SK-N-SH (cell line): Measurements from ENCODE around the gene TMEM150A. TPM values are rescaled to one million over a fixed set of nuclear protein-coding genes. Genes with fewer than 3 reads are reported as not detected.

Source experiments
- CTCF ChIA-PET: fragments of 300-600, 350-600 bp; formaldehyde crosslinking; extraction: SDS; loops from one replicate; lab custom pipeline; 2021; lab: Yijun Ruan, JAX
- POLR2A ChIA-PET: fragments of 350-600 bp; sonication (Branson Sonifier 250); formaldehyde crosslinking; extraction: SDS; loops from one replicate; lab custom pipeline; 2020; ENCODE audit warnings: antibody characterized with exemption, inconsistent platforms; lab: Yijun Ruan, JAX
- DNase-seq: peaks from one replicate; pipeline ENCODE4 v3.0.0; 2012
- H2AFZ ChIP-seq: fragments of 200-600 bp; sonication (generic); 2 replicates; pipeline ENCODE4 v1.8.1; 2016; ENCODE audit warnings: antibody characterized with exemption, mild to moderate bottlenecking, low read depth
- H3F3A ChIP-seq: fragments of 200-600 bp; sonication (generic); replicated peaks from 2 replicates; pipeline ENCODE3; 2016; ENCODE audit warnings: antibody characterized with exemption, mild to moderate bottlenecking; ENCODE audit not compliant: insufficient read depth
- H3K27ac ChIP-seq, 2 experiments: fragments of 200-500 bp in 1 of 2; fragments of 200-600 bp in 1 of 2; sonication (Bioruptor generic) in 1 of 2; sonication (generic), shearing (Covaris generic) in 1 of 2; 2 replicates each; pipeline versions ENCODE4 v1.5.1 to v1.6.1; 2014 to 2016; ENCODE audit warnings: low read depth in 2 of 2, inconsistent platforms in 1 of 2, low read length in 1 of 2, mild to moderate bottlenecking in 1 of 2, mixed read lengths in 1 of 2
- H3K27me3 ChIP-seq: fragments of 200-600 bp; sonication (generic), shearing (Covaris generic); 2 replicates; pipeline ENCODE4 v1.6.1; 2016; ENCODE audit warnings: mixed run types; ENCODE audit not compliant: insufficient read depth
- H3K36me3 ChIP-seq, 2 experiments: fragments of 200-500 bp in 1 of 2; fragments of 200-600 bp in 1 of 2; sonication (Bioruptor generic) in 1 of 2; sonication (generic) in 1 of 2; replicated peaks in 1 of 2; 2 replicates each; pipeline versions ENCODE3 to v1.5.1; 2014 to 2016; ENCODE audit warnings: low read length in 1 of 2, mild to moderate bottlenecking in 1 of 2; ENCODE audit not compliant: insufficient read depth in 2 of 2, control insufficient read depth in 1 of 2
- H3K4me1 ChIP-seq, 2 experiments: fragments of 200-500 bp in 1 of 2; fragments of 200-600 bp in 1 of 2; sonication (Bioruptor generic) in 1 of 2; sonication (generic), shearing (Covaris generic) in 1 of 2; 2 replicates each; pipeline versions ENCODE4 v1.5.1 to v1.6.1; 2014 to 2016; ENCODE audit warnings: low read depth in 1 of 2, low read length in 1 of 2, mixed run types in 1 of 2; ENCODE audit not compliant: insufficient read depth in 2 of 2, control insufficient read depth in 1 of 2
- H3K4me2 ChIP-seq: fragments of 200-600 bp; sonication (generic), shearing (Covaris generic); 2 replicates; pipeline ENCODE4 v1.6.1; 2017; ENCODE audit warnings: mixed run types
- H3K4me3 ChIP-seq, 2 experiments: fragments of 200-500 bp in 1 of 2; fragments of 200-600 bp in 1 of 2; sonication (Bioruptor generic) in 1 of 2; sonication (generic), shearing (Covaris generic) in 1 of 2; 2 replicates each; pipeline versions ENCODE4 v1.5.1 to v1.8.1; 2014 to 2016; ENCODE audit warnings: low read depth in 2 of 2, inconsistent platforms in 1 of 2, low read length in 1 of 2, mild to moderate bottlenecking in 1 of 2, mixed read lengths in 1 of 2, moderate library complexity in 1 of 2
- H3K79me2 ChIP-seq: fragments of 200-600 bp; sonication (generic); 2 replicates; pipeline ENCODE4 v1.8.1; 2017; ENCODE audit warnings: mild to moderate bottlenecking; ENCODE audit not compliant: insufficient read depth
- H3K9ac ChIP-seq: fragments of 200-600 bp; sonication (generic); 2 replicates; pipeline ENCODE4 v1.6.1; 2017; ENCODE audit warnings: mixed run types
- H3K9me2 ChIP-seq: fragments of 200-600 bp; sonication (generic); 2 replicates; pipeline ENCODE4 v1.6.1; 2017; ENCODE audit warnings: mixed run types
- H3K9me3 ChIP-seq: fragments of 200-600 bp; sonication (generic); 2 replicates; pipeline ENCODE4 v1.6.1; 2017; ENCODE audit warnings: mixed run types, mild to moderate bottlenecking, moderate library complexity
- H4K20me1 ChIP-seq: fragments of 200-600 bp; sonication (generic); 2 replicates; pipeline ENCODE4 v1.6.1; 2017; ENCODE audit warnings: mild to moderate bottlenecking, mixed run types; ENCODE audit not compliant: insufficient read depth
- ELF1 ChIP-seq: IDR thresholded peaks from 2 replicates; pipeline ENCODE4 v1.4.0; 2012
- GATA2 ChIP-seq: sonication (generic); formaldehyde crosslinking; IDR thresholded peaks from 2 replicates; pipeline ENCODE4 v1.5.0; 2020; ENCODE audit warnings: mild to moderate bottlenecking, missing genetic modification reagents
- JUND ChIP-seq: IDR thresholded peaks from 2 replicates; pipeline ENCODE4 v1.4.0; 2012
- POLR2AphosphoS5 ChIP-seq: IDR thresholded peaks from 2 replicates; pipeline ENCODE4 v1.6.1; 2012; ENCODE audit warnings: low read depth, low read length
- RFX5 ChIP-seq: IDR thresholded peaks from 2 replicates; pipeline ENCODE4 v1.6.1; 2012; ENCODE audit warnings: mild to moderate bottlenecking, improper control_type of control experiment, low read length
- RXRA ChIP-seq: IDR thresholded peaks from 2 replicates; pipeline ENCODE4 v1.4.0; 2012; ENCODE audit warnings: low read depth, mild to moderate bottlenecking, borderline replicate concordance
- SIN3A ChIP-seq: IDR thresholded peaks from 2 replicates; pipeline ENCODE4 v1.6.1; 2012; ENCODE audit warnings: low read depth, mild to moderate bottlenecking, low read length, moderate library complexity, borderline replicate concordance
- SMC3 ChIP-seq: IDR thresholded peaks from 2 replicates; pipeline ENCODE4 v1.6.1; 2012; ENCODE audit warnings: low read depth, low read length, improper control_type of control experiment
- WGBS: methylation state at CpG from one replicate; pipeline ENCODE4 v1.1.6; 2017; ENCODE audit warnings: low lambda C conversion rate; 5-methylcytosine and 5-hydroxymethylcytosine counted together
- polyA plus RNA-seq, 3 experiments: library from polyadenylated mRNA; depleted of rRNA; stranded (reverse); fragments of >200 nt; gene quantifications; 2 replicates each; pipeline ENCODE4 v1.2.3, GENCODE V29; 2012
- TF ChIP-seq, protein P1 (sequence below): IDR thresholded peaks from 2 replicates; pipeline ENCODE4 v1.4.0; 2012; ENCODE audit warnings: low read depth
- TF ChIP-seq, protein P2 (sequence below): IDR thresholded peaks from 2 replicates; pipeline ENCODE4 v1.6.1; 2012; ENCODE audit warnings: mild to moderate bottlenecking, low read depth, low read length, moderate library complexity
- TF ChIP-seq, protein P3 (sequence below): fragments of 150-350 bp; IDR thresholded peaks from 2 replicates; pipeline ENCODE4 v1.6.1; 2016; ENCODE audit warnings: mild to moderate bottlenecking, low read depth, low read length
- TF ChIP-seq, protein P4 (sequence below): IDR thresholded peaks from 2 replicates; pipeline ENCODE4; 2012

TMEM150A gene
- polyA plus RNA-seq, 1 of the 3 experiments (the other 2 are of a cell fraction): 20.2 TPM

DNA sequence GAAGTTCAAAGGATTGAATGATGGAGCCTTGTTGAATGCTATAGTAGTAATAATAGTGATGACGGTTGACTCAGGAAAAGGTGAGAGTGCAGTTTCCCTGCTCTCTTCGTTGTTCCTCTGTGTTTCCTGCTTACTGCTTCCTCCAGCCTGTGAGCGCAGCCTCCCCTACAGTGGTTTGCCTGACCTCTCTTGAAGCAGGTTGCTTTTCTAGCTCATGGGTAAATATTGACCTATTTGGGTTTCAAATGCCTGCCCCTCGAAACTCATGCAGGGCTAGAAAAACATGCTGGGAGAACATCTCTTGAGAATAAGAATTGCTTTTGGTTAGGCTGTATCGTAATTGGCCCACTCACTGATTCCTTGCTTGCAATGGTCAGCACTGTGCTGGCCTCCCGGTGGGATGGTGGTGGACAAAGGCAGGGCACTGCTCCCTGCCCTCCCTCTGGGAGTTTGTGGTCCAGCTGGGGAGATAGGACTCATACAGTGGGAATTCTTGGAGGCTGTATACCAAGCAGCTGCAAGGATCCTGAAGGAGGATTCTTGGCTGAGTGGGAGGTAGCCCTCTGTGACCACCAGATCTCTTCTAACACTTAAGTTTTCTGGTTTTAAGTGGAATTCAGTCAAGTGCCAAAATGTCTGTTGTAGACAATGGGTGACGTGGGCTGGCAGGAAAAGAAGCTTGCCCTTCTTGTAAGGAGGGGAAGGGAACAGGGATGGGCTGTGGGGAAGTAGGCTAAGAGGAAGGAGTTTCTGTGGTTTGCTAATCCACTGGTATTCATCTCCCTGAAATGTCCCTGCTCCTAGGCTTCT lies 12.3 kb downstream of the TMEM150A start:
- H3K36me3 ChIP-seq: no peaks in the 10 kb centered on the region

DNA sequence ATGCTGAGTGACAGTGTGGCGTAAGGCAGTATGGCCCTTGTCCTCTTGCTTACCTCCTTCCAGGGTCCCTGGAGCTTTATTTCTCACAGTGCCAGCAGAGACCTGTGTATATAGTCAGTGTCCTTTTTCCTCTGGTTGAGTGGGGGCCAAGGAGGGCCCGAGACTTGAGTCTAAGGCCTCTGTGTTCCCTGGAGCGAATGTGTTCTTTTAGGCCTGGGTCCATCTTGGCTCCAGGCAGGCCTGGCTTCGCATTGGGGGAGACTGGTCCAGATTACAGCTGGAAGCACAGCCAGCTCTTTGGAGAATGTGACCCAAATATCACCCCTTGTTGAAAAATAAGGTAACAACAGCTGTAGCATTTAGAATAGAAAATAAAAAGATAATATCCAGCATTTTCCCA lies 13.3 kb downstream of the TMEM150A start:
- H3K9me3 ChIP-seq: no peaks in the 10 kb centered on the region
- no peaks in the 10 kb centered on the region for H3K27me3 ChIP-seq
- no peak overlapping the region for H3K9ac ChIP-seq
- H3K27ac ChIP-seq: no peak overlapping the region
- TF ChIP-seq RXRA (no peak), ELF1 (no peak), RFX5 (no peak), POLR2AphosphoS5 (no peak), JUND (no peak), SMC3 (no peak), GATA2 (CRISPR knock-in tag) (no peak), SIN3A (no peak)
- TF ChIP-seq, protein P1, sequence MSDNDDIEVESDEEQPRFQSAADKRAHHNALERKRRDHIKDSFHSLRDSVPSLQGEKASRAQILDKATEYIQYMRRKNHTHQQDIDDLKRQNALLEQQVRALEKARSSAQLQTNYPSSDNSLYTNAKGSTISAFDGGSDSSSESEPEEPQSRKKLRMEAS: no peak
- TF ChIP-seq, protein P2, sequence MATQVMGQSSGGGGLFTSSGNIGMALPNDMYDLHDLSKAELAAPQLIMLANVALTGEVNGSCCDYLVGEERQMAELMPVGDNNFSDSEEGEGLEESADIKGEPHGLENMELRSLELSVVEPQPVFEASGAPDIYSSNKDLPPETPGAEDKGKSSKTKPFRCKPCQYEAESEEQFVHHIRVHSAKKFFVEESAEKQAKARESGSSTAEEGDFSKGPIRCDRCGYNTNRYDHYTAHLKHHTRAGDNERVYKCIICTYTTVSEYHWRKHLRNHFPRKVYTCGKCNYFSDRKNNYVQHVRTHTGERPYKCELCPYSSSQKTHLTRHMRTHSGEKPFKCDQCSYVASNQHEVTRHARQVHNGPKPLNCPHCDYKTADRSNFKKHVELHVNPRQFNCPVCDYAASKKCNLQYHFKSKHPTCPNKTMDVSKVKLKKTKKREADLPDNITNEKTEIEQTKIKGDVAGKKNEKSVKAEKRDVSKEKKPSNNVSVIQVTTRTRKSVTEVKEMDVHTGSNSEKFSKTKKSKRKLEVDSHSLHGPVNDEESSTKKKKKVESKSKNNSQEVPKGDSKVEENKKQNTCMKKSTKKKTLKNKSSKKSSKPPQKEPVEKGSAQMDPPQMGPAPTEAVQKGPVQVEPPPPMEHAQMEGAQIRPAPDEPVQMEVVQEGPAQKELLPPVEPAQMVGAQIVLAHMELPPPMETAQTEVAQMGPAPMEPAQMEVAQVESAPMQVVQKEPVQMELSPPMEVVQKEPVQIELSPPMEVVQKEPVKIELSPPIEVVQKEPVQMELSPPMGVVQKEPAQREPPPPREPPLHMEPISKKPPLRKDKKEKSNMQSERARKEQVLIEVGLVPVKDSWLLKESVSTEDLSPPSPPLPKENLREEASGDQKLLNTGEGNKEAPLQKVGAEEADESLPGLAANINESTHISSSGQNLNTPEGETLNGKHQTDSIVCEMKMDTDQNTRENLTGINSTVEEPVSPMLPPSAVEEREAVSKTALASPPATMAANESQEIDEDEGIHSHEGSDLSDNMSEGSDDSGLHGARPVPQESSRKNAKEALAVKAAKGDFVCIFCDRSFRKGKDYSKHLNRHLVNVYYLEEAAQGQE: no peak
- TF ChIP-seq, protein P3, sequence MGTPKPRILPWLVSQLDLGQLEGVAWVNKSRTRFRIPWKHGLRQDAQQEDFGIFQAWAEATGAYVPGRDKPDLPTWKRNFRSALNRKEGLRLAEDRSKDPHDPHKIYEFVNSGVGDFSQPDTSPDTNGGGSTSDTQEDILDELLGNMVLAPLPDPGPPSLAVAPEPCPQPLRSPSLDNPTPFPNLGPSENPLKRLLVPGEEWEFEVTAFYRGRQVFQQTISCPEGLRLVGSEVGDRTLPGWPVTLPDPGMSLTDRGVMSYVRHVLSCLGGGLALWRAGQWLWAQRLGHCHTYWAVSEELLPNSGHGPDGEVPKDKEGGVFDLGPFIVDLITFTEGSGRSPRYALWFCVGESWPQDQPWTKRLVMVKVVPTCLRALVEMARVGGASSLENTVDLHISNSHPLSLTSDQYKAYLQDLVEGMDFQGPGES: no peak
- no peaks in the 10 kb centered on the region for H3F3A ChIP-seq
- H4K20me1 ChIP-seq: no peaks in the 10 kb centered on the region
- no peaks in the 10 kb centered on the region for H3K9me2 ChIP-seq
- no peak for DNase-seq
- H3K4me1 ChIP-seq: peaks cover 10 to 11% of the 10 kb centered on the region in 2 experiments; a peak in 2 of 4 replicates
- POLR2A ChIA-PET: no interaction called here
- no peak overlapping the region for H3K4me2 ChIP-seq
- H3K4me3 ChIP-seq: no peak overlapping the region
- no peak overlapping the region for H2AFZ ChIP-seq
- WGBS: 88% methylated on average over 4 of the region's 4 CpGs
- H3K36me3 ChIP-seq: no peaks in the 10 kb centered on the region
- no peaks in the 10 kb centered on the region for H3K79me2 ChIP-seq
- CTCF ChIA-PET: interaction anchor here (1.3 kb wide), 1 partner anchor 21 kb away, joined by 3 read pairs; no protein-coding TSS in a partner anchor

More for the DNA sequence above, 12.3 kb downstream of the TMEM150A start:
- TF ChIP-seq, protein P4, sequence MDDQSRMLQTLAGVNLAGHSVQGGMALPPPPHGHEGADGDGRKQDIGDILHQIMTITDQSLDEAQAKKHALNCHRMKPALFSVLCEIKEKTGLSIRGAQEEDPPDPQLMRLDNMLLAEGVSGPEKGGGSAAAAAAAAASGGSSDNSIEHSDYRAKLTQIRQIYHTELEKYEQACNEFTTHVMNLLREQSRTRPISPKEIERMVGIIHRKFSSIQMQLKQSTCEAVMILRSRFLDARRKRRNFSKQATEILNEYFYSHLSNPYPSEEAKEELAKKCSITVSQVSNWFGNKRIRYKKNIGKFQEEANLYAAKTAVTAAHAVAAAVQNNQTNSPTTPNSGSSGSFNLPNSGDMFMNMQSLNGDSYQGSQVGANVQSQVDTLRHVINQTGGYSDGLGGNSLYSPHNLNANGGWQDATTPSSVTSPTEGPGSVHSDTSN: no peak
- TF ChIP-seq, all 33 proteins: peak for 0
- Histone ChIP-seq H3K4me3 (no peak overlapping the region), H3K27me3 (no peaks in the 10 kb centered on the region), H2AFZ (no peak overlapping the region; the same call in 1 of the 2 replicates), H3K4me1 (peaks cover 6 to 11% of the 10 kb centered on the region in 2 experiments; a peak in 2 of 4 replicates), H3K4me2 (no peak overlapping the region), H3F3A (no peaks in the 10 kb centered on the region), H3K27ac (peak overlapping the region in 1 of 2 experiments; percentile 13; a peak in 1 of 4 replicates), H3K79me2 (no peaks in the 10 kb centered on the region), H3K9me3 (no peaks in the 10 kb centered on the region), H3K9me2 (no peaks in the 10 kb centered on the region), H4K20me1 (no peaks in the 10 kb centered on the region), H3K9ac (no peak overlapping the region)
- no peak for DNase-seq
- WGBS: 65% methylated on average over 7 of the region's 7 CpGs
- CTCF ChIA-PET: interaction anchor here (1.3 kb wide), 1 partner anchor 22 kb away, joined by 3 read pairs; no protein-coding TSS in a partner anchor
- POLR2A ChIA-PET: no interaction called here
